Measurements from ENCODE around the gene CBFA2T3.

The CBFA2T3 gene

DNA sequence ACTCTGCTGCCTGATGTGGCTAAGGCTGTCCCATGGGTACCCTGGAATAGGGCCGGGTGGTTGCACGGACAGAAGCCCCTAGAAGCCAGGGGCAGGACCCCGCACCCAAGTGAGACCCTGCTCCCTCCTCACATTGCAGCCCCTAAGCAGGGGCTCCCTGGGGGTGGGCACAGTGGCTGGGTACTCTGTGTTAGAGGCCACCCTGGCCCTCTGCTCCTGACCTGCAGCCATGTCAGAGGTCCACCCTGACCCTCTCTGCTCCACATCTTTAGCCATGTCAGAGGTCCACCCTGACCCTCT, 2.1 kb downstream of the CBFA2T3 start:
- DNase-seq = no peak

DNA sequence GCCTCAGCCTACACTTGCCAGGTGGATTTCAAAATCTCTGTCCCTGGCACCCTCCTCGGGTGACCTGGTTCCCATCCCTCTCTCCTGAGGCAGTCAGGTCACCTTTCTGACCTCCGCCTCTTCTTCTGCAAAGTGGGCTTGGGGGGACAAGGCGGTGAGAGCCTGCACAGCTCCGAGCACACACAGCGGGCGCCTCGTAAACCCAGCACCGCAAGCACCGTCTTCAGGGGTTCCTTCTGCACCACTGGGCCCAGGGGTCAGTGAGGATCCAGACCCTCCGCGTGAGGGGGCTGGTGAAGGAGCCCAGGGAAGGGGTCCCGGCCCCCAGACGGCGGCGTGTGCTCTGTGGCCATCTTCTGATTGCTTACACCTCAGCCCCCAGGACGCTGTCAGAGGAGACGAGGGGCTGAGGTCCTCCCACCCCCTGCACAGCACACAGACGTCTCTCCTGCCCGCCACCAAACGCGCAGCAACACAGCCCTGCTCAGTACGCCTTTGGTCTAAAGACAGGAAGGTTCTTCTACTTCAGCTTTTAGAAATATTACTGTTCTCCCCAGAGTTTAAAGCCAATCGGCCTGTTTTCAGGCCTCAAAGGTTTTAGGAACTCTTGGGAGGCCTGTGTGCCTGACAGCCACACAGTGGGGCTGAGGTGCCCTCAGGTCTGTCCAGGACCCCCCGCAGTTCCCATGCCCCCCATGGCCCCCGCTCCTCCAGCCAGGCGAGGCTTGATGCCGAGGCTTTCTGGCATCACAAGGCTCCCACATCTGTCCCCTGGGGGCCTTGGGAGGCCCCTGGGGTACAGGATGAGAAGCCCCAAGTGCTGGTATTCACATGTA, 2.7 kb downstream of the CBFA2T3 start:
- no peak for DNase-seq

DNA sequence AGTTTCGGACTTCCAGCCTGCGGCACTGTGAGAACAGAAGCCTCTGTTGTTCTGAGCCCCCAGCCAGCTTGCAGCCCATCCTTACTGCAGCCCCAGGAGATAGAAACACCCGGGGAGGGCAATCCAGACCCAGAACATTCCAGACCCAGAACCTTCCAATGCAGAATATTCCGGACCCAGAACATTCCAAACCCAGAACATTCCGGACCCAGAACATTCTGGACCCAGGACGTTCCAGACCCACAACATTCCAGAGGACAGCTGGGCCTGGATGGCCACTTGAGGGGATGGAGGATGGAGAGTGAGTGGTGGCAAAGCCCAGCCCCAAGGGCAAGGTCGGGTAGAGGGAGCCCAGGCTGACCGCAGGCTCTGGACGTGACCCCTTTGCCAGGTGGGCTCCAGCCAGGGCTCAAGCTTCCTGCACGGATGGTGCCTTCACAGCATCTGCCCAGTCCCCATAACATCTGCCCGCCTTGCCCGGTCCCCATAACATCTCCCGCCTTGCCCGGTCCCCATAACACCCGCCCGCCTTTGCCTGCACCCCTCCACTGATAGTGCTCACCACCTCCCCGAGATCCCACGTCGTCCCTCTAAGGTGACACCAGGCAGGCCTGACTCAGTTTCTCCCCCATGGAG, 3.5 kb downstream of the CBFA2T3 start:
- no peak for DNase-seq

DNA sequence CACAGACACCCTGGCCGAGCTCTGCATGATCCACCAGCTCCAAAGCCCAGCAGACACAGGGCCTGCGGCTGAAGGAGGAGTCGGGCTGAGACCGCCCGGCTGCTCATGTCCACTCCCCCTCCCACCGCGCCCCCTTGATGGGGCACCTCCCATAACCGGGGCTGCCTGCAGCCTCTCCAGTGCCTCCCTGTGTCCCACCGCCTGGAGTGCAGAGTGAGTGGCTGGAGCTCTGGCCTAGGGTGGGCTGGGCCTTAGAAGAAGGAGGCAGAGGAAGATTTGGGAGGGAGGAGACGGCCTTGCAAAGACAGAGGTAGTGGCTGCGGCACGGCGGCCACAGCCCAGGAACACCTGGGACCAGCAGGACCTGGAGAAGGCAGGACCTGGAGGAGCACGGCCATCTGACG, 4.0 kb downstream of the CBFA2T3 start:
- DNase-seq = no peak

DNA sequence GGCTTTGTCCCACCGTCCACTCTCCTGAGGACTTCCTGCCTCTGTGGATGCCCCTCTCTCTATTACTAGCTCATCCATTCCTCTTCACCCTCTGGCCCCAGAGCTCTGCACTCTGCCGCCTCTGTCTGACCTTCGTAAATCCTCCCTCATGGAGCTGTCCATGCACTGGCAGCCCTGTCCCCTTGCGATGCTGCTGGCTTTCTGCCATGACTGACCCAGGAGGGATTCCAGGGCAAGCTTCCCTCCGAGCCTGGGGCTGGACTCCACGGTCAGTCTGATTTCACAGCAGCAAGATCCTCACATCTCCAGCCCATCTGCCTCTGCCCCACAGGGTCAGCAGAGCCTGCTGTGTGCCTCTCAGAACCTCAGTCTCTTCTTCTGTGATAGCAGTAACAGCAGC, 4.7 kb downstream of the CBFA2T3 start:
- no peak for DNase-seq

DNA sequence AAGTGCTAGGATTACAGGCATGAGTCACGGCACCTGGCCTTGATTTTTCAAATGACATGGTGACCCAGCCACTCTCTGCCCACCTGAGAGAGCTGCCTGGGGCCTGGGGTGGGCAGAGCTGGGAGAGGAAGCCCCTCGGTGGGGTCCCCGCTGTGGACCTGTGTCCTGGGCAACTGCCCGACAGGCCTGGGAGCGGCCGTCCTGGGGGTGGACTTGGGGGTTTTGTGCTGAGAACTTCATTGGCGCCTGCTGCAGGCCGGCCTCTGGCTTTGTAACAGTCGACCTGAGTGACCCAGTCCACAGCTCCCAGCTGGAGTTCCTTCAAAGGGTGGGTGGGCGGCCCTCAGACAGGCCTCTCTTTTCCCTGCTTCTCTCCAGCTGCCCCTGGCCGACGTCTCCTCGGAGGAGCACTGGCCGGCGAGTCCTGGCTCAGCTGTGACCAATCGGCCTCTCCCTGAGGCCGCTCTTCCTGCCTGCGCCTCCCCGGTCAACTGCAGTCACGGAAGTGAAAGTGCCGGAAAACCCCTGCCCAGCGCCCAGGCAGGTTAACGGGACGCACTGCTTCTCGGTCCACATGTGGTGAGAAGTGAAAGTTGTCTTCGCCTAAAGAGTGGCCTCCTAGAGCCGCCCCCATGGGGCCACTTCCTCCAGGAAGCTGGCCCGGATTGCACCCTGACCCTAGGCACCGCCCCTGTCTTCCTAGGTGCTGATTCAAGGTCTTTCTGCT, 5.5 kb downstream of the CBFA2T3 start:
- DNase-seq = no peak

DNA sequence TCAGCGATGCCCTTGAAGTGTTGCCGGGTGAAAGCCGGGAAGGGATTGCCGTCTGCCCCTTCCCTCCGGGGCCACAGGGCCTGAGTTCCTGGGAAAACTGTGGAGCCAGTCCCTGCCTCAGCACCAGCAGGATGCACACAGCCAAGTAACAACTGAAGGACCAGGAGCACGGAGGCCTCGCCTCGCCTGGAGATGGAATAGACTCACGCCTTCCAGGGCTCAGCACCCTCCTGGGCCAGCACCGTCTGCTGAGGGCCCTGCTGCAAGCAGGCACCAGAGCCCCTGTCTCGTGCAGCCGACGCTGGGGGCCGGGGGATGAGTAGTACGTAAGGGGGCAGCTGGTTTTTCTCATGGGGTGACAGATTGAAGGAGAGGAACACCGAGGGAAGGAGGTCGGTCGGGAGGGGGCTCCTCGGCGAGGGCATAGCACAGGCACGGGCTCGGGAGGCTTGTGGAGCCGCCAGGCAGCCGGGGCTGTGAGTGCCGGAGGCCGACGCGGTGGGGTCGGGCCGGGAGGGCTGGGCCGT, 6.4 kb downstream of the CBFA2T3 start:
- DNase-seq = no peak

DNA sequence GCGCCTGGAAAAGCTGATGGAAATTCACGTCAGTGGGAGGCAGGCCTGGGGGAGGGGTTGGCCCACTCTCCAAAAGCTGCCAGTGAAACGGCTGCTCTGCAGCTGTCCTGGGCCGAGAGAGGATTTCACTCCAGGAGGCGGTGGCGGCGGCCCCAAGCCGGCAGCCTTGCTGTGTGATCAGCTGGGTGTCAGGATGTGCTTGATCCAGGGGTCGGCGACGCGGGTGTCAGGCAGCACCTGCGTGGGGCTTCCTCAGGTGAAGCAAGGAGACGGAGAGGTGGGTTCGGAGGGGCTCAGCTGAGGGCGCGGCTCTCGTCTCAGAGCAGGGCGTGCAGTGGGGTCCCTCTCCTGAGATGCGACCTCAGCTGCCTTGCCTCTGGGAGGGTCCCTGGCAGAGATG, 7.0 kb downstream of the CBFA2T3 start:
- DNase-seq = no peak

DNA sequence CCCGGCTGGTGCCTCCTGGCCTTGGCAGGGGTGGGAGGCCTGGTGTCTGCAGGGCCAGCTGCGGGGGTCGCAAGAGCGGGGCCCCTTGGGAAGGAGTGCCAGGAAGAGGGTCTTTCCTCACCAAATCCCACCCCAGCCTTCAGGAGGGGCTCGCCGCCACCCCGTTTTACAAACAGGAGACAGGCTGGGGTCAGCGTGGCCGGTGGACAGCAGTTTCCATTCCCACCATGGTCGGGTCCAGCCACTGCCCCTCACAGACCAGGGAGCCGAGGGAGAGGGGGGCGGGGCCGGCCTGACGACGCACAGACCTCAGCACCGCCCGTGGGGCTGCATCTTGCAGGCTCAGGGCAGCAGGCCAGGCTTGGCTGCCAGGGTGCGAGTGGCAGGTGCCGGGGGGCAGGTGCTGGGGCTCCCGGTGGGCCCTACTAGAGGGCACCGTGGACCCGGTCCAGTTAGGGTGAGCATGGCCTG, 7.6 kb downstream of the CBFA2T3 start:
- DNase-seq = no peak

DNA sequence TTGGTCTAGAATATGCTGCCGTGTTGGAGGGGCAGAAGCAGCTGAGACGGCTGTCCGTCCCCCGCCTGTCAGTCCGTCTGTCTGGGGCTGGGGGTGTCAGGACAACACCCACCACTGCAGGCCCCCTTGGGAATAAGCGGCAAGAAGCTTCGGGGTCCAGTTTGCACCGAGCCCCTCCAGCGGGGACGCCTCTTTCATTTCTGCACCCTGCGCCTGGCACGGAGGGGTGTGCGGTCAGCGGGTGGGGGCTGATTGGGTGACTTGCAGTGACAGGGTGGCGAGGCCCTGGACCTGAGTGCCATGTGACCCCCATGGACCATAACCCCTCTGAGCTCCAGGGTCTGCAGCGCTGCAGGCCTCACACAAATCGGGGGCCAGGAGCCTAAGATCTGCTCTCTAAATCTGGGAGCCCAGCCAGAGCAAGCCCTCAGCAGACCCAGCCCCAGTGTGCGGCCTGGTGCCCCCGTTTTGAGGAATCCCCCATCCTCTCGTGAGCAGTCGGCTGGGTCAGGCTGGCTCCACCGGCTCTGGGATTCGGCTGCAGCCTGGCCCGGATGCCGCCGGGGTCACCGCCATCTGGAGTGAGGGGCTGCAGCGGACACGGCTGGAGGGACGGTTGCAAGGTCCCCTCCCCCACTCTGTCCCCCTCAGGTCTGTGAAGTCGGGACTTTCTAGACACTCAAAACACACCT, 8.3 kb downstream of the CBFA2T3 start:
- DNase-seq = no peak

DNA sequence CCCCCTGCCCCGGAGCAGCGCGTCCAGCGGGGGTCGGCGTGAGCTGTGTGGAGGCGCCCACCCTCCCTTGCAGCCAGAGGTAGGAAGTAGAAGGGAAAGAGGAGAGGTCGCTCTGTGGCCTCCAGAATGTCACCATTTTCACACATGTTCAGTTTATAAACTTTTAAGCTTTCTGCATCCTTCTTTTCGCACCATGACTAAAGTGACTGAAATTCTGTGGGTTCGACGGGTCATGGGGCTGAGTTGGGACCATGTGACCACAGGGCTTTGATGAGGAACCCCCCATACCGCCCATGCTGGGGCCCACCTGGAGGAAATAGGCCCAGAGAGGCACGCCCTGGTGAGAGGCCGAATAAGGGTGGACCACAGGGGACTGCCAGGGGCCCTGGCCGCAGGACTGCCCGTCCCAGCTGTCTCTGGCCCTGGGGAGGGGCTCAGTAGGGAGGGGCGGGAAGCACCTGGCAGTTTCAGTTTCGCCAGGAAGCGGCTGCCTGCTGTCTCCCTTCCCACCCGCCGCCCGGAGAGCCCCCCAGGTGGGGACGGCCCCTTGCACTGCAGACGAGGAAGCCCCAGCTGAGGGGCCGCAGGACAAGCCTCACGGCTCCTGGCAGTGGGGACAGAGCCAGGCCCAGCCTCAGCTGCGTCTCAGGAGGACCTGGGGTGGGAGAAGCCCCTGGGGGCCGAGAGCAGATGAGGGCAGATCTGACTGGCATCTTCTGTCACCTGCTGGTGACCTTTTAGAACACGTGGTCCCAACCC, 9.0 kb downstream of the CBFA2T3 start:
- no peak for DNase-seq

DNA sequence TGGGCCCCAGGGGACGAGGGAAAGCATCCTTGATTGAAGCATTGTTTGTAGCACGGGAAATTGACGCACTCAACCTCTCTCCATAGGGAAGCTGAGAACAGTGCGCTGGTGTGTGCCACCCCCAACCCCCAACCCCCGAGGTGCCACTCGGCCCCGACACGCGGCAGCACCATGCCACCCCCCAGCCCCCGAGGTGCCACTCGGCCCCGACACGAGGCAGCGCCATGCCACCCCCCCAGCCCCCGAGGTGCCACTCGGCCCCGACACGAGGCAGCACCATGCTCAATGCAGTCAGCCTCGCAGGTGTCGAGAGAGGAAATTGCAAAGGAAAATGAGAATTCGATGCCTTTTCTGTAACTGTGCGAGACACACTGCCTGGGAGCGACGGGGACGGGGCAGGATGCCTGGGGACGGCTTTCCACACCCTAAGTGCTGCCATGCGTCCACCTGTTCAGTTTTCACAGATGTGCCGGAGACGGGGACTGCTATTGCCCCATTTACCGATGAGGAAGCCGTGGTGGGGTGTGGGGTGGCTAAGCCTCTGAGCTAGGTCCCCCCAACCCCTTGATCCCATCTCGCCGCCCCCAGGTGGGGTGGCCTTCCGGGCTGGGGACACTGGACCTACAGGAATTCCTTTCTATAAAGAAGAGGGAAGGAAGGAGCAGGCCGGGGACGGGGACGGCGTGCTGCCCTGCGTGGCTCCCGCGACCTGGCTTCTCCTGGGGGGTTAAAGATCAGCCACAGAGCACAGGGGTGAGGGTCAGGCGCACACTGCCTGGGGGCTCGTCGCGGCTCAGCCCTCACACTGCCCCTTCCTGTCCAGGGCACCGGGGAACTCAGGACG, 9.8 kb downstream of the CBFA2T3 start:
- no peak for DNase-seq

DNA sequence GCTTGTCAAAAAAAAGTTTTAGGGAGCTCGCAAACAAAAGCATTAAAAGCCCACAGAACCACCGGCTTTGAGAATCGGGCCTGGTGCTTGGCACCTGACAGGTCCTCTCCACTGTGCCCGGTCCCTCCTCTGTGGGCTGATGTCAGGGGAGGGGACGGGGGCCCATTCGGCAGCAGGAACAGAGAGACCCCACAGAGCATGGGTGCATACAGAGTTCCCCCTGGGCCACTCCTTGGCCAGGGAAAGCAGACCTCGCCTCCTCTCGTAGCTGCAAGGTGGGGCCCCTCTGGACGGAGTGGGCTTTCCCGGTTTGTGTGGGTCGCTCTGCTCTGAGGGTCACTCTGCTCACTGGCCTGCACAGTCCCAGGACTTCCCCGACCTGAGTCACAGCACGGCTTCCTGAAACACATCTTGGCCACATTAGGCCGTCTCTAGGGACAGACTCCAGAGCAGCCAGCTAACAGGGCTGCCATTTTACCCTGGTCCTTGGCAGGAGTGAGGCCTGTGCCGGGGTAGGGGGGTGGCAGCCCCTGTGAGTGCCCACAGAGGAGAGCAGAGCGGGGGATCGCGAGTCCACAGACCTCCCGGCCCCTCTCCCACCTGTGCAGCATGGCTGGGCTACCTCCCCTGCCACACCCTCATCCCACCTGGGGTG, 11.1 kb downstream of the CBFA2T3 start:
- DNase-seq = no peak

DNA sequence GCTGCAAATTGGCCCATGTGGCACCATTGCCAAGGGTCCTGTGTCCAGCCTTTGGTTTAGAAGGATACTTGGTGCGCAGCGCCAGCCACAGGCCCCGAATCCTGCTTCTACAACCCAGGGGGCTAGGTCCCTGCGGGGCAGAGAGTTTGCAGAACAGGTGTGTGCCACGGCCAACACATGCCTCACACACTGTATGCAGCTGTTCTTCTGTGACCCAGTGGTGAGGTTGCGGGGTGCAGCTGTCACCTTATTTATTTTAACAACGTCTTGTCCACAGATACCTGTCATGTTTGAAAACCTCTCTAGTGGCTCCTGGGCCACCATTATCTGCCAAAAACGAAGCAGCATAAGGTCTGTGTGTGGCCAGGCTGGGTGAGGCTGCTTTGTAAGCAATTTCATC, 11.6 kb downstream of the CBFA2T3 start:
- DNase-seq = no peak

DNA sequence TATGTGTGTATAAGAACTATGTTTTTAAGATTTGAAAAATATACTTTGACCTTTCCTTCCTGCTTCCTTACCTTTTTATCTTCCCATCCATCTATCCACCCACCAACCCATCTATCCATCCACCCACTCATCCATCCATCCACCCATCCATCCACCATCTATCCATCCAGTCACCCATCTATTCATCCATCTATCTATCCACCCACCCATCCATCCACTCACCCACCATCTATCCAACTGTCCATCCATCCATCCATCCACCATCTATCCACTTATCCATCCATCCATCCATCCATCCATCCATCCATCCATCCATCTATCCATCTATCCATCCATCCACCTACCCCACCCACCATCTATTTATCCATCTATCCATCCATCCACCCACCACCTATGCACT, 12.4 kb downstream of the CBFA2T3 start:
- DNase-seq = no peak

DNA sequence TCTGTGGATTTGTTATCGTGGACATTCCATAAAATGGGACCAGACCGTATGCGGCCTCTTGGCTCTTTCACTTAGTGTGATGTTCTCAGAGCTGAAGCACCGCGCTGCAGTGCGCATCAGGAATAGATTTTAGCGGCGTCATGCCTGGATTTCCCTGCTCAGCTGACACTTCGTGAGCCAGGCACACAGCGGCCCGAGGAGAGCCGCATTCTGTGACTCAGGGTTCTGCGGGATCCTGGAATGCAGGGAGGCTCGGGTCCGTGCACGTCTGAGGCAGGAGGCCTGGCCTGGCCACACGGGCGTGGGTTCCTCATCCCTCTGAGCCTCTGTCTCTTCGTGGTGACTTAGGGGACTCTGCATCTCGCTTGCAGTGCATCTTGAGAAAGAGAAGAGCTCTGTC, 13.4 kb downstream of the CBFA2T3 start:
- DNase-seq = no peak

DNA sequence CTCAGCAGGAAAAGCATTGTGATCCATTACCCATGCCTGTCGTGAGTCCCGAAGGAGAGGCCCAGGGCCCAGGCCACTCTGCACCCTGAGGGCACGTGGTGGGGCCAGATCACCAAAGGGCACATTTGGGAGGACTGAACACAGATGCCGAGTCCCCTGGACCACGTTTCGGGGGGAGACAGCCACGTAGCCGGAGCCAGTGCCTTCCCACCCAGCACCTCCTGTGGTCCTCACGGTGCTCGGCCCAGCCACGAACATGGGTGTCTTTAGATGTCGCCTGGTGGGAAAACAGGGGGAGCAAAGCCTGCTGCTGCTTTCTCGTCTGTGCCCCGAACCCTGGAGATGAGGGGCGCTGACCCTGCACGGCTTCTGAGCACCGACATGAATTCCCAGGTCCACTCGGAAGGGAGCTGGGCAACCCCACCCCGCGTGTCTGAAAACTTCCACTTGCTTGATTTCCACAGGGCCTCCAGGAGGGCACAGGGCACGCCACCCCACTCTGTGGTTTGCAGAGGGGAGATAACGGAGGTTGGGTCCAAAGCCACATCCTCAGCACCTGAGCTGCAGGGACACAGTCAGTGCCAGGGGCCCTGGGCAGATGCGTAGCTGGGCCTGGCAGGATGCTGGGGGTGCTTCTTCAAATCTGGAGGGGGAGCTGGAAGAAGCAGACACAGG, 14.4 kb downstream of the CBFA2T3 start:
- no peak for DNase-seq

DNA sequence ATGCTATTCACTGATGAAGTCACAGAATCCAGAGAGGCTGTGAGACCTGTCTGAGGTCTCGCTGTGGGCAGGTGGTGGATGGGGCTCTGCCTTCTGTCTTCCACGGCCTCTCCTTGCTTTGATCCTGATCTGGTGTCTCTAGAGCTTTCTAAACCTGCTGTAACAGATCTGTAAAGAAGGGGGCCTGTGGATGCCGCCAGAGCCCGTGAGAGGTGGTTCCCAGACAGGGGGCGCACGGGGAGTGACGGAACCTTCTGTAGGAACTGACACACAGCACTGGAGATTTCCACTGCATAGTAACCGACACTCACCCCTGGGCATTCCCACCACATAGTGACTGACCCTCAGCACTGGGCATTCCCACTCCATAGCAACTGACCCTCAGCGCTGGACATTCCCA, 16.0 kb downstream of the CBFA2T3 start:
- DNase-seq = no peak

DNA sequence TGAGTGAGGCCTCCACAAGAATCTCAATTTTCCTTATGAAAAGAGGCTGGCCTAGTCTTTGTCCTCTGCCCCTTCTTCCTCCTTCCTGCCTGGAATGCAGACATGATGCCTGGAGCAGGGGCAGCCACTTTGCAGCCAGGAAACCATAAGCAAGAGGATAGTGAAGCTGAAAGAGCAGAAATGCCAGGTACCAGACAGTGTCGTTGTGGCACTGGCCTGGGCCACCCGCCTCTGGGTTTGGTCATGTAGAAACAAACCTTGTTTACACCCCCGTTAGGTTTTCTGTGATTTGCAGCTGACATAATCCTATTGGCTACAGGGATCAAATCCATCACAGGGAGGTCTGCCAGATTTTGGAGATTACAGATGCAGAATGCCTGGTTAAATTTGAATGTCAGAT, 16.5 kb downstream of the CBFA2T3 start:
- no peak for DNase-seq

DNA sequence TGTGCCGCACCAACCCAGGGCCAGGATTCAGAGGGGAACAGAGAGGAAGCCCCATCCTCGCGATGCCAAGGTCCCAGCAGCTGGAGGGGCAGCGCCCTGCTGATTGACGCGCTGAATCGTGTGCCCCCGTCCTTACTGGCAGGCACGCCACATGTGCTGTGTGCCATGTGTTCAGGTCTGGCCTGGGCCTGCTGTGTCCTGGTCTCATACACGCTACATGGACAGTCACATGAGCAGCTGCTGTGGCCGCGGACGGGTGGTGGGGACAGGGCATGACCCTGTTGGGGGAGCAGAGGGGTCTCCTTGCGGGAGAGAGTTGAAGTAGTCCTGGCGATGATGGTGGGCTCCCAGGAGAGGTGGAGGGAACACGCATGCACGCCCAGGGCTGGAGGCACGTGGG, 18.0 kb downstream of the CBFA2T3 start:
- DNase-seq = no peak
